ENCODE measurements around the gene B3GALNT2. TPM values are rescaled to one million over a fixed set of nuclear protein-coding genes. Genes with fewer than 3 reads are reported as not detected.

The B3GALNT2 gene
- total and polyA plus RNA-seq, 2 of the 4 experiments (the other 2 are of a cell fraction), result 11.0 to 32.8 TPM

- Histone ChIP-seq H4K5ac (ENCODE audit: low read depth, low read length) (no peak overlapping the region), H3K27ac (ENCODE audit: insufficient read depth, low read length) (no peak overlapping the region), H3K79me1 (ENCODE audit: low read depth in 1 of 2, low read length in 2 of 2) (peaks cover 0 to 39% of the 10 kb centered on the region in 2 experiments; a peak in 2 of 4 replicates), H2BK15ac (ENCODE audit: low read depth, low read length) (no peak overlapping the region), H3K14ac (replicated peaks; ENCODE audit: low read depth, low read length) (no peak overlapping the region), H3K23ac (ENCODE audit: low read depth, low read length) (no peak overlapping the region), H3K27me3 (ENCODE audit: control insufficient read depth, insufficient read depth, low read length) (no peaks in the 10 kb centered on the region), H3K4me3 (ENCODE audit: insufficient read depth, low read depth, low read length) (no peak overlapping the region), H4K91ac (ENCODE audit: insufficient read depth, low read depth, low read length) (no peak overlapping the region), H2AFZ (replicated peaks; ENCODE audit: low read length, poor library complexity) (no peak overlapping the region), H3K18ac (ENCODE audit: low read depth, low read length) (no peak overlapping the region), H3K56ac (ENCODE audit: extremely low read depth, insufficient read depth, low read length) (no peak overlapping the region), H3K9me3 (ENCODE audit: control insufficient read depth, insufficient read depth, low read length) (no peaks in the 10 kb centered on the region), H3K9ac (ENCODE audit: low read depth, low read length) (no peak overlapping the region), H2BK120ac (ENCODE audit: low read depth, low read length) (no peak overlapping the region), H2BK5ac (ENCODE audit: low read depth, low read length, poor library complexity, severe bottlenecking) (no peak overlapping the region), H2BK20ac (ENCODE audit: low read depth, low read length) (no peak overlapping the region), H3K9me1 (ENCODE audit: insufficient read depth, low read length) (peaks cover 15% of the 10 kb centered on the region; the same call in 1 of the 2 replicates), H2AK9ac (replicated peaks; ENCODE audit: low read depth, low read length, poor library complexity) (no peak overlapping the region), H3K4ac (ENCODE audit: low read depth, low read length) (no peak overlapping the region), H3K36me3 (ENCODE audit: control insufficient read depth, insufficient read depth, low read length) (peaks cover 5% of the 10 kb centered on the region), H4K20me1 (ENCODE audit: insufficient read depth, low read length) (peaks cover 5% of the 10 kb centered on the region; the same call in 1 of the 2 replicates), H2AK5ac (ENCODE audit: low read depth, low read length) (no peak overlapping the region), H3K4me2 (ENCODE audit: low read depth, low read length) (no peak overlapping the region), H3K4me1 (ENCODE audit: control insufficient read depth, insufficient read depth, low read length) (no peaks in the 10 kb centered on the region), H4K8ac (ENCODE audit: low read depth in 2 of 2, low read length in 2 of 2) (no peak overlapping the region)
- no TSS peak for BruUV-seq (replicated peaks)
- intact Hi-C loops (cut with micrococcal nuclease), result no loop called here
- CTCF ChIA-PET, result interaction anchor here (0.7 kb wide), 1 partner anchor 206 kb away, joined by 6 read pairs; no protein-coding TSS in a partner anchor
- POLR2A ChIA-PET (ENCODE audit: unreplicated experiment), result no interaction called here
- in situ Hi-C loops (cut with MboI; ENCODE audit: low sequenced_read_pairs), result no loop called here
- TF ChIP-seq FOS (IDR thresholded peaks at IDR 0.05; ENCODE audit: low read depth, low read length) (no peak), CTCF (conservative IDR thresholded peaks at IDR 0.05; ENCODE audit: low read depth, low read length) (no peak), CHD1 (IDR thresholded peaks at IDR 0.05; ENCODE audit: low read depth, low read length) (no peak)
- DNase-seq (no peak), ATAC-seq (ENCODE audit: low read depth) (no peak)
- dilution Hi-C loops (cut with HindIII; ENCODE audit: low sequenced_read_pairs, unreplicated experiment), result no loop called here
- WGBS, 2 experiments (ENCODE audit: extremely low coverage in 2 of 2, insufficient read length in 1 of 2), result 100% methylated on average over 1 of the region's 5 CpGs; no CpG with 5 or more reads in 1 of the 2 experiments
Observed at GRCh38 chr1:235429143-235429542, 75.1 kb downstream of the B3GALNT2 start.

Data from IMR-90 (cell line).